HG02571 (cell line): ENCODE measurements around the gene ATXN1.

Source experiments
- ATAC-seq: cut with Tn5 transposase; IDR thresholded peaks from one replicate; pipeline ENCODE4 v1.9.1; 2021; ENCODE audit warnings: mild to moderate bottlenecking, moderate library complexity; ENCODE audit not compliant: unreplicated experiment

The ATXN1 gene

DNA sequence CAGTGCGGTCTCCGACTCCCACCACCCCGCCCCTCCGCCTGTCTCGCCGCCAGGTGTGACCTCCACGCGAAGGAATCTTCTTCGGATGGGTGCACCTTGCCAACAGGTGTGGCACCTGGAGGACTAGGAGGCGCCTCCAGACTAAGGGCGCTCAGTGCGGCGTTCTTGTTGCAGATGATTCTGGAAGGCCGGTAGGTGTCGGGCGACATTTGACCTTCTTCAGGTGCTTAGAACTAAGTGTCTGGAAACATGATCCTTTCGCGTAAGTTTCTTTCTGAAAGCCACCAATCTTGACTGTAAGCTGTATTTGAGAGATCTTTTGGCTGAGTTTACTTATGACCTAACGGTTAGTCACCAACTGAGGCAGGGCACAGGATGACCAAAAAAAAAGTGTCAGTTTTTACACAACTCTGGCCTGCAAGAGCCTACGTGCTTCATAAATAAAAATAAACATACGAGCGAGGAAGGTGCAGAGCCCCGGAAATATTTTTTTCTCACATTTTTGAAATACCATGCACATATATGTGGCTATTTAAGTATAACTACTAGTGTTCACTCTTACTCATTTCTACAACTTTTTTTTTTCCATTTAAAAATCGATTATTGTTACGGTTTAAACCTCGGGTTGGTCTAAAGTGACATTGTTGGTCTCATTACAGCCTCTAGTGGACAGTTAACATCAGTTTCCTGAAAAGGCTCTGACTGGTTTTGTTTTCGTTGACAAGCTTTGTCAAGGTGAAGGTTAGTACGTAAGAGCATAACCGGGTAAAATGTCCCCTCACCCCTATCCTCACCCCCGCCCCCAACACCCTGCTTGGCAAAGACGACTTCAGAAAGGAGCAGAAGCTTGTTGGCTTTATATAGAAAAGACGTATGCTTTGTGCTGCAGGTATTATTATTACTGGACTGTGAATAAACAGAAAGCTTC, 1.6 kb upstream of the ATXN1 start:
- no peak for ATAC-seq

- ATAC-seq: no peak
These were observed 949 bp upstream of the ATXN1 start for GRCh38 chr6:16762268-16762549.

DNA sequence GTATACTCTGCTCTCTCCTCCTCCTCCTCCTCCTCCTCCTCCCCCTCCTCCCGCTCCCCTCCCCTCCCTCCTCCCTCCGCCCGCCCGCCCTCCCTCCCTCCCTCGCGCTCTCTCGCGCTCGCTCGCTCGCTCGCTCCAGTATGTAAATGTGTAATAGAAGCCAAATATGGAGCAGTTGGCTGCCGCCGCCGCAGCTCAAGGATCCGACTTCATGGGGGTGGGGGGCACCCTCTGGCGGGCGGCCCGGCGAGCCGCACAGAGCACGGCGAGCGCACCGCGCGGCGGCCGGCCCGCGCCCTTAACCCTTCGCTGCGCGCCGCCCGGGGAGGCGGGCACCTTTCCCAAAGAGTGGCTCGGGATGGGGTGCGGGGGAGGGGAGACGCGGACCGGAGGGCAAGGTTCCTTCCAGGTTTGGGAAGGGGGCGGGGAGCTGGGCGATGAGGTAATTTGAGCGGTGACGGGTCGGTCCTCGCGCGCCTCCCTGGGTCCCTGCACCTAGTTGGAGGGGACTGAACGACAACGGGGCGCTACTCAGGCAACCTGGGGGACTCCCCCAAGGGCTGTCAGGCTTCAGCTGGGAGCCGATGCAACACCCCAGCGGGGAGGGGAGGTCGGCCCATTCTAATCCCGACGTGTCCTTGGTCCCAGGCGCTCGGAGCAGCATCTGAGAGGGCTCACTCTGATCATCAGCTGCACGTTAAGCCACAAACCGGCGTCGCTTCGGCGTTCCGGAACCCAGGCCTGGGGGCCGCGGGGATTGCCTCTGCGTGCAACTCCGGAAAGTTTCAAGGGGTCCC, 409 bp upstream of the ATXN1 start:
- peak; percentile 48 for ATAC-seq

- peak; percentile 38 for ATAC-seq
These were observed 1.4 kb downstream of the ATXN1 start for GRCh38 chr6:16759646-16760515.

DNA sequence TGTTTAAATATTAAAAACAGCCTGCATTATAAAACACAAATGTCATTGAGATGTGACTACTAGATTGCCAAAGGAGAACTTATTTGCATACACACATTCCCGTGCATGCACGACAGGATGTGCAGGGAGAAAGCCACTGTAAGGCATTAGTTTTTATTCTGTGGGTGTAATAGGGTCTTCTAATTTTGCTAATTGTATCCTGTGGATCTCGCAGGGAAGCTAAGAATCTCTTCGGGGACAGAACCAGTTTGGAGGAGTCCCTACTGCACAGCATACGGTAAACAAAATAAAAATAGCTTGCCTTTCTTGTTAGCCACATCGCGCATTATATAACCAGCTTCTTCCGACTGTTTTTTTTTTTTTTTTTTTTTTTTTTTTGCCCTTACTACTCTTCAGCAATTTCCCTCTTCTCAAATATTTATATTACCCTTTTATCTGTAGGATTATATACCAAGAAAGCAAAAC, 2.0 kb downstream of the ATXN1 start:
- ATAC-seq: no peak

- no peak for ATAC-seq
These were observed 2.9 kb downstream of the ATXN1 start for GRCh38 chr6:16758163-16758975.

- ATAC-seq: no peak
These were observed 3.9 kb downstream of the ATXN1 start for GRCh38 chr6:16757332-16757731.

GRCh38 chr6:16756660-16757255, 4.5 kb downstream of the ATXN1 start:
- no peak for ATAC-seq

GRCh38 chr6:16755544-16755943, 5.7 kb downstream of the ATXN1 start:
- no peak for ATAC-seq

DNA sequence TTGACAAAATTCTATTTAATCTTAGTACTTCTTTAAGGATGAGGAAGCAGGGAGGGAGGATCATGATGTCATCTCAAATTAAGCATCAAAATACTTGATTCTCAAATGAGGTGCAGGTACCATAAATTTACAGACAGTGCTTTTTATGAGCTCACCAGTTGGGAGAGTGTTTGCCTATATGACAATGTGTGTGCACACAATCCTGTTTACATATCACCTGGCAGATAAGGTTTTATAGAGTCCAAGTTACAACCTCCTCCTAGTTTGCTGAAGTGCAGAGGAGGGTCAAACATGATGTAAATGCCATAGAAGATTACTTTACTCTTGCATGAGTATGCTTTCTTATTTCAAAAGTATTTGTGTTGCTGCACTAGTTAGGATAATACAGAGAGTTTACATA, 6.4 kb downstream of the ATXN1 start:
- ATAC-seq: no peak

DNA sequence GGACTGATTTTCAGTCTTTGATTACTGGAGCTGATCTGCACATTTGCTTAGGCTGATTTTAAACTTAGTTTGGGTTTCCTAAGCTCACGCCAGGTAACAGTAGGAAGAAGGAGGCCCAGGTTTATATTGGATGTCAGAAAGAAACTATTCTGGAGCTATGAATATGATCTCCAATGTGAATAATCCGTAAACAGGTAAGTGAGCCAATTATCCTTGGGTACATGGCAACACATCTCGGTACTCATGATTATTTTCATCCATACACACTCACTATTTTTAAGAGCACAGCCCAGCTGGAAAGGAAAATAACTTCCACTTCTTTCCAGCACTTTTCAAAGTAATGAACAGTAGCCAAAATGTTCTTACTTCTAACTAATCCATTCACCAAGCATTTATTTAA, 7.0 kb downstream of the ATXN1 start:
- ATAC-seq: no peak

DNA sequence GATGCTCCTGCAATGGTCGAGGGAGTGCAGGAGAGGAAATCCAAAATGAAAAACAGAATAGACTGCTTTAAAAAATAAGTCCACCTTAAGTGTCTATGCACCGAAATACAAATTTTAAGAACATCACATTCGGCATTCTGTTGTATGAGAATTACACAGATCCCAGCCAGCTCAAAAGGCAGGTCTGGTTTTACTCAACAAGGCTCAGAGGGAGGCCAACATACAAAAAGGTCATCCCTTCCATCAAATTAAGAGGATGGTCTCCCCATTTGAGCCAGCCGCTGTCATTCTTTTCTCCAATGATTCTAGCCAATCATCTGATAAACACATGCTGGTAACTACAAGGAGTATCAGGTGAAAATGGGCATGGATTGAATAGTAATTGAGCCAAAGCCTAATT, 7.9 kb downstream of the ATXN1 start:
- ATAC-seq: no peak

DNA sequence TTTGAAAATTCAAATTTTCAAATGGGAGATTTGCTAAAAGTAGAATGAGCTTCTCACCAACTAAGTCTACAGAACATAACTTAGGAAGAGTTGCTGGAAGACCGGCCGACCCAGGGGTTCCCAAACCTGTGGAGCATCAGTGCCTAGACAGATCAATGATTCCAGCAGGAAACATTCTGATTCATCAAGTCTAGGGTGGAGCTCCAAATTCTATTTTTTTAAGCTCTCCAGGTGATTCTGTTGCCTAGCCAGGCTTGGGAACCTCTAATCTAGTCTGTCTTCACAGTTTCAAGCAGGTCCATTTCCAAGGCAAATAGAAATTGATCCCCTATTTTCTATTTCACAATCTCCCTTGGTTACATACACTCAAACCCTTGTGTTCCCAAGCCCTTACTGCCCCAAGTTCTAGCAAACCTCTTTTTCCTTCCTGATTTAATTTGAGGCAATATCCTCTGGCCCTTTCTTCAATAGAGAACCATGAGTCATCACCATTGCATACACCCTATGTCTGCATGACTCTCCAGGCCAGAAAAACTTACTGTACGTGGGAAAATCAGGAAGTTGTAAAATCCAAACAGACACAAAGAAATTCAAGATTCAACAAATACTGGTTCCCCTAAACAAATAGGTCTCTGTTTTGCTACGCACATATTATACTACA, 8.9 kb downstream of the ATXN1 start:
- ATAC-seq: no peak

- no peak for ATAC-seq
These were observed 9.9 kb downstream of the ATXN1 start for GRCh38 chr6:16751251-16751946.

GRCh38 chr6:16750566-16750965, 10.7 kb downstream of the ATXN1 start:
- no peak for ATAC-seq

DNA sequence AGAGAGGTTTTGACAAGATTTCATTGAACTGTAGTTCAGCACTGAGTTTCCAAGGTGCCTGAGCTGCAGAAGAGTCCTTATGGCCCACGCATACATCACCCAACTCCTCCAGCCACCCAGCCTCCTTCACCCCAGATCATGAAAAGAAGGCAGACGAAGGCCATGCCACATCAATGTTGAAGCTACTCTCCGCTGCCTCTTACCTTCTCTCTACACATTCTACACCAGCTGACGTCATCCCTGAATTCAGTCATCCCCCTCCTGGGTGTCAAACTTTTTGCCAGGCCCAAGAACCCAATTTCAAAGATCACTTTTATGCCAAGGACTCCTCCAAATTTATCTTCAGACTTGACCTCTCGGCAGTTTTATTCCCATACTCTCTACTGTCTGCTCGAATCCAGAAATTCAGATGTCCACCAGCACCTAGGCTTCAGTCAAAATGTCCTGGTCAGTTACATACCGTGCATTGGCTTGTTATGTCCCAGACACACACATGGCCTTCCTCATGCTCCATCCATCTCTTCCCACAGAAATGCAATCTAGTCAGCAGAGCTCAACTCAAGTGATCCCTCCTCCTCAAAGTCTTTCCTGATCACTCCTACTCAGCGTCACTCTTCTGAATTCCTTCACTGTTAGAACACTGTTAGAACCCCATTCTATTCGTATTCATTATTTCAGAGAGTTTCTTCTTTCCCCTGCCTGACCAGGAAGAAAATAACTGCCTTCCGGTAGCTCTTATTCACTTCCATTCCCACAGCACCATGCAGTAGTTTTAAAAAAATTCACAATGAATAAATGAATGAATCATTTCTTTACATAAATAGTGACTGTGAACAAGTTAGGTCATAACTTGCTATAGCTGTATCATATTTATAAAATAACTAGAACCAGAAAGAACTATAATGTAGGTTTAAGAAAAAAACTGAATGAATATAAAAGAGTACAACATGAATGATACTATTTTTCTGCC, 11.5 kb downstream of the ATXN1 start:
- no peak for ATAC-seq

DNA sequence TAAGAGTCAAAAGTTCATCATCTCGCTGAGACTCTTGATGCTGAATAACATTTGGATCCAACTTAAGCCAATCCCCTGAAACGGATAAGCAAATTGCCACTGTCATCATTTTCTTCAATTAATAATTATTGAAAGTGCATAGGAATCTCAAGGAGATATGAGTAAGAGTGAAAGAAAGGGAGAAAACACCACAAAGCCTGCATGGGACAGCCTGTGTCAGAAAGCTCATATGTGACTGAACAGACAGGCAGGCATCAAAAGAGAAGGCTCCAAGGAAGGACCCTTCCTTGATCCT, 13.3 kb downstream of the ATXN1 start:
- ATAC-seq: no peak
